Fibroblast of lung (primary cell): ENCODE data around the gene ANKFN1.

Source experiments
- EZH2 ChIP-seq: IDR thresholded peaks from 2 replicates; pipeline ENCODE4 v1.5.1; 2012; ENCODE audit warnings: low read length, control low read depth, mild to moderate bottlenecking; ENCODE audit errors: missing control alignments
- TF ChIP-seq, protein P1 (sequence below), 2 donors: IDR thresholded peaks in 1 of 2; conservative IDR thresholded peaks in 1 of 2; 1 replicate in 1 of 2; 2 replicates in 1 of 2; pipeline ENCODE4 v1.5.1; 2011 to 2012; ENCODE audit warnings: low read length in 2 of 2, control low read depth in 1 of 2, inconsistent platforms in 1 of 2, low read depth in 1 of 2, mild to moderate bottlenecking in 1 of 2

DNA sequence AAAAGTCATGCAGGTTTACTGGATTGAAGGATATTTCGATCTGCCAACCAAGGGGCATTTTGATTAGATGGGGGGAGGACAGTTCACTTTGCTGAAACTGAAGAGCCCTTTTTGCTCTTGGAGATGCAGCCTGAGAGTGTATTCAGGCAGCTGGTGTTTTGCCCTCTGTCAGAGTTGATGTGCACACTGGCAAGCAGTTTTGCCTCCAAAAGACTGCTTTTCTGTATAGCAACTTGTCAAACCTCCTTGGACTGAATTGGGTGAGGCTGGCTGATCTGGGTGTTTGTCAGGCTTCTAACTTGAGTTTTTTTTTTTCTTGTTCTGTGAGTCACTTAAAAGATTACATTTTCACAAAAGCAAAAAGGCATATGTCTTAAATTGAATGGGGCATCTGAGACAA lies 22.6 kb upstream of the ANKFN1 start:
- TF ChIP-seq, protein P1, sequence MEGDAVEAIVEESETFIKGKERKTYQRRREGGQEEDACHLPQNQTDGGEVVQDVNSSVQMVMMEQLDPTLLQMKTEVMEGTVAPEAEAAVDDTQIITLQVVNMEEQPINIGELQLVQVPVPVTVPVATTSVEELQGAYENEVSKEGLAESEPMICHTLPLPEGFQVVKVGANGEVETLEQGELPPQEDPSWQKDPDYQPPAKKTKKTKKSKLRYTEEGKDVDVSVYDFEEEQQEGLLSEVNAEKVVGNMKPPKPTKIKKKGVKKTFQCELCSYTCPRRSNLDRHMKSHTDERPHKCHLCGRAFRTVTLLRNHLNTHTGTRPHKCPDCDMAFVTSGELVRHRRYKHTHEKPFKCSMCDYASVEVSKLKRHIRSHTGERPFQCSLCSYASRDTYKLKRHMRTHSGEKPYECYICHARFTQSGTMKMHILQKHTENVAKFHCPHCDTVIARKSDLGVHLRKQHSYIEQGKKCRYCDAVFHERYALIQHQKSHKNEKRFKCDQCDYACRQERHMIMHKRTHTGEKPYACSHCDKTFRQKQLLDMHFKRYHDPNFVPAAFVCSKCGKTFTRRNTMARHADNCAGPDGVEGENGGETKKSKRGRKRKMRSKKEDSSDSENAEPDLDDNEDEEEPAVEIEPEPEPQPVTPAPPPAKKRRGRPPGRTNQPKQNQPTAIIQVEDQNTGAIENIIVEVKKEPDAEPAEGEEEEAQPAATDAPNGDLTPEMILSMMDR (conservative IDR thresholded peaks at IDR 0.05 in 1 of 2, IDR thresholded peaks at IDR 0.05 in 1 of 2; ENCODE audit: low read depth in 1 of 2, low read length in 2 of 2): no peak
- TF ChIP-seq EZH2: no peak
